BJ (cell line): Measurements from ENCODE around the gene SLC28A1. TPM values are rescaled to one million over a fixed set of nuclear protein-coding genes. Genes with fewer than 3 reads are reported as not detected.

Source experiments
- CTCF ChIA-PET: fragments of 350-600 bp; formaldehyde crosslinking; extraction: SDS; loops from one replicate; lab custom pipeline; 2021; ENCODE audit warnings: antibody characterized with exemption, inconsistent platforms; lab: Yijun Ruan, JAX
- POLR2A ChIA-PET: fragments of 300-600 bp; sonication (Branson Sonifier 250); formaldehyde crosslinking; extraction: SDS; loops from one replicate; lab custom pipeline; 2021; ENCODE audit warnings: antibody characterized with exemption; lab: Charles Lee
- DNase-seq: peaks from one replicate; pipeline ENCODE4 v3.0.0-alpha.2; 2011; ENCODE audit warnings: low read depth
- H3K27me3 ChIP-seq: 2 replicates; pipeline ENCODE4 v1.6.0; 2011; ENCODE audit warnings: low read length; ENCODE audit not compliant: control insufficient read depth, insufficient read depth
- H3K36me3 ChIP-seq: 2 replicates; pipeline ENCODE4 v1.5.1; 2011; ENCODE audit warnings: low read length; ENCODE audit not compliant: control insufficient read depth, insufficient read depth
- H3K4me3 ChIP-seq: 2 replicates; pipeline ENCODE4 v1.5.1; 2011; ENCODE audit warnings: low read depth, mild to moderate bottlenecking, control low read depth, low read length
- polyA plus RNA-seq: library from polyadenylated mRNA; depleted of rRNA; stranded (reverse); fragments of >200 nt; gene quantifications from 2 replicates; pipeline ENCODE4 v1.2.3, GENCODE V29; 2011
- TF ChIP-seq, protein P1 (sequence below): IDR thresholded peaks from 2 replicates; pipeline ENCODE4 v1.5.1; 2011; ENCODE audit warnings: low read depth, mild to moderate bottlenecking, control low read depth, inconsistent platforms, low read length, moderate library complexity; ENCODE audit not compliant: insufficient read depth

SLC28A1 gene
- polyA plus RNA-seq, 1 experiment: 0.05 TPM

GRCh38 chr15:84887938-84888337 is 3.5 kb downstream of the SLC28A1 start:
- Histone ChIP-seq H3K27me3 (peaks cover 5% of the 10 kb centered on the region; the same call in 1 of the 2 replicates), H3K36me3 (no peaks in the 10 kb centered on the region), H3K4me3 (no peak overlapping the region)
- no peak for DNase-seq
- CTCF ChIA-PET: no interaction called here
- TF ChIP-seq, protein P1, sequence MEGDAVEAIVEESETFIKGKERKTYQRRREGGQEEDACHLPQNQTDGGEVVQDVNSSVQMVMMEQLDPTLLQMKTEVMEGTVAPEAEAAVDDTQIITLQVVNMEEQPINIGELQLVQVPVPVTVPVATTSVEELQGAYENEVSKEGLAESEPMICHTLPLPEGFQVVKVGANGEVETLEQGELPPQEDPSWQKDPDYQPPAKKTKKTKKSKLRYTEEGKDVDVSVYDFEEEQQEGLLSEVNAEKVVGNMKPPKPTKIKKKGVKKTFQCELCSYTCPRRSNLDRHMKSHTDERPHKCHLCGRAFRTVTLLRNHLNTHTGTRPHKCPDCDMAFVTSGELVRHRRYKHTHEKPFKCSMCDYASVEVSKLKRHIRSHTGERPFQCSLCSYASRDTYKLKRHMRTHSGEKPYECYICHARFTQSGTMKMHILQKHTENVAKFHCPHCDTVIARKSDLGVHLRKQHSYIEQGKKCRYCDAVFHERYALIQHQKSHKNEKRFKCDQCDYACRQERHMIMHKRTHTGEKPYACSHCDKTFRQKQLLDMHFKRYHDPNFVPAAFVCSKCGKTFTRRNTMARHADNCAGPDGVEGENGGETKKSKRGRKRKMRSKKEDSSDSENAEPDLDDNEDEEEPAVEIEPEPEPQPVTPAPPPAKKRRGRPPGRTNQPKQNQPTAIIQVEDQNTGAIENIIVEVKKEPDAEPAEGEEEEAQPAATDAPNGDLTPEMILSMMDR: no peak
- POLR2A ChIA-PET: no interaction called here

DNA sequence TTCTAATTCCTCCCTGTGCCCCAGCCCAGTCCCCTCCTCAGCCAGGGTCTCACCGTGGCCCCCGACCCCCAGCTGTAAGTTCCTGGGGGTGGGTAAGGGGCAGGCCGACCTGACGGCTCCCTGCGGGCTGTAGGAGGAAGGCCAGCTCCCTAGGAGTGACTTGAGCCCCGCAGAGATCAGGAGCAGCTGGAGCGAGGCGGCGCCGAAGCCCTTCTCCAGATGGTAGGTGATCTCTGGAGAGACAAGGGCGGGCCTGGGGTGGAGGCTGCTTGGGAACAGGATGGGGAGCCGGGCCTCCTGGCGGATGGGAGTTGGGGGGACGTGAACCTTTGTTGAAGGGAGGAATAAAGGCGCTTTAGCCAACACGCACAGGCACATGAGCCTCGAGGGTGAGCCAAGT is 4.2 kb downstream of the SLC28A1 start:
- DNase-seq: no peak
- ChIA-PET POLR2A (no interaction called here), CTCF (interaction anchor here (0.5 to 0.8 kb wide), 2 partner anchors 15 to 43 kb away, joined by 3 to 4 read pairs; no protein-coding TSS in a partner anchor)
- Histone ChIP-seq H3K36me3 (no peaks in the 10 kb centered on the region), H3K27me3 (peaks cover 5% of the 10 kb centered on the region; the same call in 1 of the 2 replicates), H3K4me3 (no peak overlapping the region)
- TF ChIP-seq, protein P1: no peak

GRCh38 chr15:84889313-84889990 is 5.0 kb downstream of the SLC28A1 start:
- no peak for DNase-seq
- H3K27me3 ChIP-seq: peaks cover 3% of the 10 kb centered on the region; the same call in 1 of the 2 replicates
- no peaks in the 10 kb centered on the region for H3K36me3 ChIP-seq
- CTCF ChIA-PET: interaction anchor here (0.8 kb wide), 1 partner anchor 14 kb away, joined by 4 read pairs; no protein-coding TSS in a partner anchor
- H3K4me3 ChIP-seq: no peak overlapping the region
- TF ChIP-seq, protein P1: no peak
- POLR2A ChIA-PET: no interaction called here

DNA sequence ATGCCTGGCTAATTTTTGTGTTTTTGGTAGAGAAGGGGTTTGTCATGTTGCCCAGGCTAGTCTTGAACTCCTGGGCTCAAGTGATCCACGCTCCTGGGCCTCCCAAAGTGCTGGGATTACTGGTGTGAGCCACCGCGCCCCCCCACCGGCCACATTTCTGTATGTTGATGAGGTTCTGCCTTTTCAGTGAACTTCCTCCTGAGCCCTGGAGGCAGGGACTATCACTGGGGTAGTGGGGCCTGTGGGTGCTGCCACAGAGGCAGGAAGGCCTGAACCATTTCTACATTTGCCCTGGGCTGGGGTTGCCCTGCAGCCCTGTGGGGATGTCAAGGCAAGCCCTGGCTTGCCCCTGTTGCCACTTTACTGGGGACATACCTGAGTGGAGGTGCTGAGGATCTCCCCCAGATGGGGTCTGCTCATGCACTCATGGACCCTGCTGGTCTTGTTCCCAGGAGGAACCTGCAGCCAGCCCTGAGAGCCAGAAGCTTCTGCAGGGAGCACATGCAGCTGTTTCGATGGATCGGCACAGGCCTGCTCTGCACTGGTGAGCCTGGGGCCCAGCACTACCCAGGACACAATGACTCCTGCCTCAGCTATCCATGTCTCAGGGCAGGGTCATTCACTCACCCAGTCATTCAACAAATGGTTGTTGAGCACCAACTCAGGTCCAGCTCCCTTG is 5.7 kb downstream of the SLC28A1 start:
- no peaks in the 10 kb centered on the region for H3K36me3 ChIP-seq
- ChIA-PET POLR2A (no interaction called here), CTCF (no interaction called here)
- TF ChIP-seq, protein P1: no peak
- DNase-seq: no peak
- H3K27me3 ChIP-seq: peaks cover 1% of the 10 kb centered on the region; the same call in 1 of the 2 replicates
- H3K4me3 ChIP-seq: no peak overlapping the region

GRCh38 chr15:84890670-84891162 is 6.3 kb downstream of the SLC28A1 start:
- CTCF ChIA-PET: no interaction called here

More at GRCh38 chr15:84890670-84891162, 6.3 kb downstream of the SLC28A1 start:
- TF ChIP-seq, protein P1: no peak
- H3K27me3 ChIP-seq: peaks cover 1% of the 10 kb centered on the region; the same call in 1 of the 2 replicates
- H3K4me3 ChIP-seq: no peak overlapping the region
- no peak for DNase-seq
- H3K36me3 ChIP-seq: no peaks in the 10 kb centered on the region
- POLR2A ChIA-PET: no interaction called here
